ENCODE results near the gene LRRC32. TPM values are rescaled to one million over a fixed set of nuclear protein-coding genes. Genes with fewer than 3 reads are reported as not detected.

The LRRC32 gene
- total and polyA plus RNA-seq, 2 experiments from 2014 or later: 4.0 to 7.9 TPM

DNA sequence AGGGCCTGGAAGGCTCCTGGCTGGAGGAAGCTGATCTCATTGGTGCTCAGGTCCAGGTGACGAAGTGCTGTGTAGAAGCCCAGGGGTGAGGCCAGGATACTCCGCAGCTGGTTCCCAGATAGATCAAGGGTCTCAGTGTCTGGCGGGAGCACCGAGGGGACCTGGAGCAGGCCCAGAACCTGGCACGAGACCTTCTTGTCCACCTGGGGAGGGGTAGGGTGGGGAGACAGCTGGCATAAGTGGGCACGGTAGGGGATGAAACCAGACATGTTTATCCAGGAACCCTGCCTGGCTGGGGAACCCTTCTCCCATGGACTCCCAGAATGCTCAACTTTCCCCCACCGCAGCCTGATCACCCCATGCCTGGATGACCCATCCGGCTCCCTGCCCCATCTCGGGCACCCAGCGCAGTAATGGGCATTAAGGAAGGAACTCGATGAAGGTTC lies 9.2 kb downstream of the LRRC32 start:
- H3K9me3 ChIP-seq (ENCODE audit: low read depth): no peaks in the 10 kb centered on the region
- no peak overlapping the region for H3K4me3 ChIP-seq
- H3K27me3 ChIP-seq (replicated peaks; ENCODE audit: insufficient read depth): no peaks in the 10 kb centered on the region
- H3K36me3 ChIP-seq (ENCODE audit: low read depth): no peaks in the 10 kb centered on the region
- no peak overlapping the region for H2AFZ ChIP-seq
- no peak overlapping the region for H3K27ac ChIP-seq
- no peak for TF ChIP-seq EZH2 (IDR thresholded peaks at IDR 0.05; ENCODE audit: insufficient read depth, poor library complexity, severe bottlenecking)
- no peak for TF ChIP-seq EZH2phosphoT487 (IDR thresholded peaks at IDR 0.05; ENCODE audit: insufficient read depth, low read depth)
- no peak overlapping the region for H3K4me2 ChIP-seq (ENCODE audit: unreplicated experiment)
- H3K9ac ChIP-seq: no peak overlapping the region
- H3K4me1 ChIP-seq (ENCODE audit: insufficient read depth): no peaks in the 10 kb centered on the region
- no peaks in the 10 kb centered on the region for H3F3A ChIP-seq (ENCODE audit: insufficient read depth)
- H3K9me2 ChIP-seq (ENCODE audit: insufficient read depth): no peaks in the 10 kb centered on the region
- in situ Hi-C loops (cut with MboI): no loop called here
- H3K79me2 ChIP-seq (ENCODE audit: insufficient read depth): no peaks in the 10 kb centered on the region
- no peaks in the 10 kb centered on the region for H4K20me1 ChIP-seq (ENCODE audit: insufficient read depth)
- DNase-seq: no peak
- 97 to 100% methylated on average over 8 to 11 of the region's 11 CpGs for WGBS, 2 experiments (ENCODE audit: low coverage in 1 of 2, low lambda C conversion rate in 2 of 2, missing lambda C conversion rate in 2 of 2)

- Histone ChIP-seq H3K9me3 (ENCODE audit: low read depth) (no peaks in the 10 kb centered on the region), H3K27ac (no peak overlapping the region), H3K9ac (no peak overlapping the region), H3K9me2 (ENCODE audit: insufficient read depth) (no peaks in the 10 kb centered on the region), H3K4me2 (ENCODE audit: unreplicated experiment) (no peak overlapping the region), H3K79me2 (ENCODE audit: insufficient read depth) (no peaks in the 10 kb centered on the region), H2AFZ (no peak overlapping the region), H3K36me3 (ENCODE audit: low read depth) (no peaks in the 10 kb centered on the region), H3K4me3 (no peak overlapping the region), H3K27me3 (replicated peaks; ENCODE audit: insufficient read depth) (no peaks in the 10 kb centered on the region), H4K20me1 (ENCODE audit: insufficient read depth) (no peaks in the 10 kb centered on the region), H3K4me1 (ENCODE audit: insufficient read depth) (no peaks in the 10 kb centered on the region), H3F3A (ENCODE audit: insufficient read depth) (no peaks in the 10 kb centered on the region)
- no peak for TF ChIP-seq EZH2 (IDR thresholded peaks at IDR 0.05; ENCODE audit: insufficient read depth, poor library complexity, severe bottlenecking)
- no peak for TF ChIP-seq EZH2phosphoT487 (IDR thresholded peaks at IDR 0.05; ENCODE audit: insufficient read depth, low read depth)
- in situ Hi-C loops (cut with MboI): no loop called here
- DNase-seq: no peak
- WGBS, 2 experiments (ENCODE audit: low coverage in 1 of 2, low lambda C conversion rate in 2 of 2, missing lambda C conversion rate in 2 of 2): 91 to 93% methylated on average over 31 to 33 of the region's 34 CpGs
These were observed 9.8 kb downstream of the LRRC32 start for GRCh38 chr11:76660533-76661305.

GRCh38 chr11:76659672-76660532 lies 10.6 kb downstream of the LRRC32 start:
- Histone ChIP-seq H3K79me2 (ENCODE audit: insufficient read depth) (no peaks in the 10 kb centered on the region), H3F3A (ENCODE audit: insufficient read depth) (no peaks in the 10 kb centered on the region), H3K27ac (no peak overlapping the region), H3K4me3 (no peak overlapping the region), H2AFZ (no peak overlapping the region), H3K9ac (no peak overlapping the region), H3K27me3 (replicated peaks; ENCODE audit: insufficient read depth) (no peaks in the 10 kb centered on the region), H3K36me3 (ENCODE audit: low read depth) (no peaks in the 10 kb centered on the region), H3K9me3 (ENCODE audit: low read depth) (no peaks in the 10 kb centered on the region), H3K4me1 (ENCODE audit: insufficient read depth) (no peaks in the 10 kb centered on the region), H3K4me2 (ENCODE audit: unreplicated experiment) (no peak overlapping the region), H3K9me2 (ENCODE audit: insufficient read depth) (no peaks in the 10 kb centered on the region), H4K20me1 (ENCODE audit: insufficient read depth) (no peaks in the 10 kb centered on the region)
- in situ Hi-C loops (cut with MboI): no loop called here
- TF ChIP-seq EZH2 (IDR thresholded peaks at IDR 0.05; ENCODE audit: insufficient read depth, poor library complexity, severe bottlenecking): no peak
- no peak for TF ChIP-seq EZH2phosphoT487 (IDR thresholded peaks at IDR 0.05; ENCODE audit: insufficient read depth, low read depth)
- 95 to 97% methylated on average over 23 to 25 of the region's 28 CpGs for WGBS, 2 experiments (ENCODE audit: low coverage in 1 of 2, low lambda C conversion rate in 2 of 2, missing lambda C conversion rate in 2 of 2)
- DNase-seq: no peak

DNA sequence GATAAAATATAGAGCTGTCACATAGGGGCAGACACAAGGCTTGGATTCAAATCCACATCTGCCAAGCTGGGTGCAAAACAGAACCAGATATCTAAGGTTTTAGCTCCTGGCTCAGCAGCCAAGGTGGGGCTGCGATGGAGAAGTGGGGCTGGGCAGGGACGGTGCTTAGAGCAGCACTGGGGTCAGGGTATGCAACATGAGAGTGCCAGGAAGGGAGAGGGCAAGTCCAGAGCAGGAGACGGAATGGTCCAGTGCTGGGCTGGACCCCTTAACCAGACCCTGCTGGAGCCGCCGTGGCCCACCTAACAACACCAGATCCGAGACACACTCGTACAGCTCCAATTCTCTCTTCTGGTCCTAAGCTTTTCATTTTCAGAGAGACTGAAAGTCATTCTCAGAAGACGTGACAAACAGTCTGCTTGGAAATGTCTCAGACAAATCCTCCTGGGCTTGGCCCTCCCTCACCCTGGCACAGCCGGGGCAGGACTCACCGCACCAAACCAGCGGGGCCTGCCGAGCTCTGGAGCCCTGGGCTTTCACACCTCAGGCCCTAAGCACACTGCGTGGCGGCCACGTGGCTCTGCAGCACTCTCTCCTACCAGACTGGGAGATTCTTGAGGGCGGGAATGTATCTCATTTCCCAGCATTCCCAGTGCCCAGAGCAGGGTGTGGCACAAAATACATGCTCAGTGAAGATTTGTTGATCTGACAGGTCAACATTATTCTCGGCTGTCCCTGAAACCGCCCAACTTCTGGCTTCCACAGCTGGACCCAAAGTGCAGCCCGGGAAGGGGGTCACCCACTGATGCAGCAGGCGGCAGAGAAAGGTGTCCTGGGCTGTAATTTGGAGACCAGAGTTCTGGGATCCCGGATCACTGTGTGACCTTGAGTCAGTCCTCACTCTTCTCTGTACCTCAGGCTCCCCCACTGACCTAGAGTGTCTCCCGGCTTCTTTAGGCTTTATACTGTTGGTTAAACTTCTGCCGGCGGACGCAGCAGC lies 11.6 kb downstream of the LRRC32 start:
- Histone ChIP-seq H3K36me3 (ENCODE audit: low read depth) (no peaks in the 10 kb centered on the region), H3K27ac (no peak overlapping the region), H3K4me3 (no peak overlapping the region), H3K9me3 (ENCODE audit: low read depth) (no peaks in the 10 kb centered on the region), H3K79me2 (ENCODE audit: insufficient read depth) (no peaks in the 10 kb centered on the region), H4K20me1 (ENCODE audit: insufficient read depth) (no peaks in the 10 kb centered on the region), H3F3A (ENCODE audit: insufficient read depth) (no peaks in the 10 kb centered on the region), H3K9me2 (ENCODE audit: insufficient read depth) (no peaks in the 10 kb centered on the region), H3K4me2 (ENCODE audit: unreplicated experiment) (no peak overlapping the region), H2AFZ (no peak overlapping the region), H3K27me3 (replicated peaks; ENCODE audit: insufficient read depth) (no peaks in the 10 kb centered on the region), H3K9ac (no peak overlapping the region), H3K4me1 (ENCODE audit: insufficient read depth) (no peaks in the 10 kb centered on the region)
- TF ChIP-seq EZH2 (IDR thresholded peaks at IDR 0.05; ENCODE audit: insufficient read depth, poor library complexity, severe bottlenecking) (no peak), EZH2phosphoT487 (IDR thresholded peaks at IDR 0.05; ENCODE audit: insufficient read depth, low read depth) (no peak)
- DNase-seq: no peak
- 83 to 84% methylated on average over 25 of the region's 25 CpGs for WGBS, 2 experiments (ENCODE audit: low coverage in 1 of 2, low lambda C conversion rate in 2 of 2, missing lambda C conversion rate in 2 of 2)
- in situ Hi-C loops (cut with MboI): no loop called here

All from GM23248 (cell line).